Activated gamma-delta T cell treated with anti-CD3 and anti-CD28 coated beads, Interleukin-2, amount 50 U/mL, for 16 hours (primary cell): ENCODE results near the gene SLC16A5.
A peak's percentile ranks its signal among the peaks of the same experiment; 100 is the strongest.
"Not testable (repeated sequence)": the region's sequence is repeated elsewhere in the genome, so short reads cannot be mapped to it uniquely, and the experiment has no call there.

Experiments
- DNase-seq: peaks from one replicate; pipeline ENCODE4 v3.0.0-alpha.2; 2020; ENCODE audit warnings: low read depth

Gene SLC16A5, protein sequence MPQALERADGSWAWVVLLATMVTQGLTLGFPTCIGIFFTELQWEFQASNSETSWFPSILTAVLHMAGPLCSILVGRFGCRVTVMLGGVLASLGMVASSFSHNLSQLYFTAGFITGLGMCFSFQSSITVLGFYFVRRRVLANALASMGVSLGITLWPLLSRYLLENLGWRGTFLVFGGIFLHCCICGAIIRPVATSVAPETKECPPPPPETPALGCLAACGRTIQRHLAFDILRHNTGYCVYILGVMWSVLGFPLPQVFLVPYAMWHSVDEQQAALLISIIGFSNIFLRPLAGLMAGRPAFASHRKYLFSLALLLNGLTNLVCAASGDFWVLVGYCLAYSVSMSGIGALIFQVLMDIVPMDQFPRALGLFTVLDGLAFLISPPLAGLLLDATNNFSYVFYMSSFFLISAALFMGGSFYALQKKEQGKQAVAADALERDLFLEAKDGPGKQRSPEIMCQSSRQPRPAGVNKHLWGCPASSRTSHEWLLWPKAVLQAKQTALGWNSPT

DNA sequence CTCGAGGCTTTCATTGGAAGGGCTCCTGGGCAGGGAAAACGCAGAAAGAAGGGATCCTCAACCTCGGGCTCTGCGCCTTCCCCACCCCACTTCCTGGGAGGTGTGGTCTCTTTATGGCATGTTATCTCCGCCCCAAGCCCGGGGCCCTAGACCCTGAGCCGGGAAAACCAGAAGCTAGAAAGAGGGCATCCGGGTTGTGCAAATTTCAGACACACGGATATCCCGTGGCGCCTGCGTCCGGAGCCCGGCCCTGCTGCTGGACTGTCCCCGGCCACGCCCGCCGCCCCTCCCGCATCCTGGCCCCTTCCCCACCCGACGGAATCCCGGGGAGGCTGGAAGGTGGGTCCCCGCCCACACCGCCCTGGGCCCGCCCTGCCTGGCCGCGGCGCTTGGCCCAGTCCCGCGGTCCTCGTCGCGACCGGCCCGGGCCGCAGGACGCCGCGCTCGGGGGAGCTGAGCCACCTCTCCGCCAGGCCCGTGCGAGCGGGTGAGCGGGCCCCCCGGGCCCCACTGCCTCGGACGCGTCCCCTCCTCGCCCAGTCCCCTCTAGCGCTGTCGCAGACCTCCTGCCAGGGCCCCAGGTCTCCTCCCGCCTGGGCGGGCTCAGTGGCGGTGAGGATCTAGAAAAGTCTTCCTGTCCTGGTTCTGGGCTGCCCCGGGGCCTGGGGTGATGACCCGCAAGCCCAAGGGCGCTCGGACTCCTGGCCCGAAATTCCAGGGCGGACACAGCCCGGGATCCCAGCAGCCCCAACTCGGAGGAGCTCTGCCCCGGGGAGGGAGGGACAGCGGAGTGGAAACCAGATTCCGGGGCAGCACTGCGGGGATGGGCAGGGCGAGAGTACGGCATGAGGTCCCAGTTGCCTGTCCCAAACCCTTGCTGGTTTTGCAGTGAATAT lies at the start of gene SLC16A5:
SLC16A5 (plus strand) TSS at position 397 of the 896 bp plus-strand sequence. CDS start 5,683 bp downstream, outside the sequence.
- DNase-seq: no peak

- no peak for DNase-seq
Observed at GRCh38 chr17:75039238-75039637, 48.5 kb upstream of the SLC16A5 start.

DNA sequence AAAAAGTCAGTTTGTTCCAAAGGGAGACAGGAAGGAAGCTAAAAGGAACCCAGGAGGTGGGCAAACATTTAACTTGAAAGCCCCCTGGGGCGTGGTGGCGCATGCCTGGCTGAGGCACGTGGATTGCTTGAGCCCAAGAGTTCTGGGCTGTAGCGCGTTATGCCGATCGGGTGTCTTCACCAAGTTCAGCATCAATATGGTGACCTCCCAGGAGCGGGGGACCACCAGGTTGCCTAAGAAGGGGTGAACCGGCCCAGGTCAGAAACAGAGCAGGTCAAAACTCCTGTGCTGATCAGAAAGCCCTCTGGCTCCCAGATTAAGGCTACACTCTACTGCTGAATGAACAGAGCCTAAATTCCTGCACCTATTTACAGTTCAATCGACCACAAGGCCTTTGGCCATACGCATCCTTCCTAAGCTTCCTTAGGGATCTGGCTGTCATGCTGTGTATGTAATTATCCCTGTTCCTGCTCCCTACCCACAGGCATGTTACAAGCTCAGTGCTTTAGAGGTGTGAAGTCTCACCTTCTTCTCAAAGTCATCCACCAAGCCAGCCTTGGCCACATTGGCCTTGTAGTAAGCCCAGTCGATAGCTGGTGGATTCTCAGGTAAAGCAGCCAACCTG lies 46.0 kb upstream of the SLC16A5 start:
- no peak for DNase-seq

- DNase-seq: not testable (repeated sequence)
Observed at GRCh38 chr17:75043789-75044188, 44.0 kb upstream of the SLC16A5 start.

DNA sequence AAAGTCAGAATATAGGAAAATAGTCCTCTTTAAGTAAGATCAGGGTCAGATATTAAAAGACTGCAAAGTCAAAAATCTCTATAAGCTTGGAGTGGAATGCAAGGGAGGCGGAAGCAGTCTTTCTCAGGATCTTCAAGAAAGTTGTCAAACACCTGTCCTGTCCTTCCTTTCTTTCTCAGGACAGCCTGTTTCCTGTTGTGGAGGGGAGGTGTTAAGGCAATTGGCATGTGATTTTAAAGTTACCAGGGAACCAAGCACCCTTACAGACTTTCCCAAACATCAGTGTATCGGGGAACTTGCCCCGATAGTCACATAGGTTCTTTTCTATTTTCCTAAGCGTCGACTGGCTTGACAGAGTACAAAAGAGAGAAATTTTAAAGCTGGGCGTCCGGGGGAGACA lies 43.0 kb upstream of the SLC16A5 start:
- no peak for DNase-seq

GRCh38 chr17:75045946-75046406 lies 41.8 kb upstream of the SLC16A5 start:
- not testable (repeated sequence) for DNase-seq

DNA sequence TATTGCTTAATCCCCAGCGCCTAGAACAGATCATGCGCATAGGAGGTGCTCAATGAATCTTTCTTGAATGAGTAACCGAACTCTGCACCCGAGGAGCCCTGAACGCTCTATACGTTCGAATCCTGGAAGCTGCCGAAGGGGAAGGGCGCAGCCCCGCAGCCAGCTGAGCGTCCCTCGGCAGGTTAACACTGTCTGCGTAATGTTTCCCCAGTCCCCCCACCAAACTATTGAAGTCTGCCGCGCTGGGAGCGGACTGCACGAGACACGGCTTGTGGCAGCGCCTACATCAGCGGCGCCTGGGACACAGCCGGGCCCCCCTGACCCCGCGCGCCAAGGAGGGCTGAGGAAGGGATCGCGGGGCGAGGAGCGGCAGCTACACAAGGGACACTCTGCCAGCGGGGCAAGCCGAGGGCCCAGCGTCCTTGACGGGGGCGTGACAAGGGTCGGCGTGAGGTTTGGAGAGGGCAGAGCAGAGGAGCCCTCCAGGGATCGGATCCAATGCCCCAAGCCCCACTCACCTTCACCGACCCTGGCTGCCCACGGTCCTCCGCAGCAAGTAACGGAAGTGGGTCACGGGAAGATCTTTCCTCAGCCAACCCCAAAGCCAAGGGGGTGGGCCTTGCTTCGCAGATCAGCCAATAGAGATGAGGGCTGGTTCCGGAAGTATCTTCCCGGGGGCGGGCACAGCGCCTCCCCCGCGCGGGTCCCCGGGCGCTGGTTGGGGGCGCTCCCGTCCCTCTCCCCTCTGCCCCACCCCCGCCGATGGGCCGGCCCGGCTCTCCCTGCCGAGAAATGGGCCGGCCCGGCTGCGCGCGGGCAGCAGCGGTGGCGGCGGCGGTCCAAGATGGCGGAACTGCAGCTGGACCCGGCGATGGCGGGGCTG lies 41.1 kb upstream of the SLC16A5 start, which contains the start of the genes ATP5PD and KCTD2:
ATP5PD (minus strand) TSS at position 563 of the 883 bp plus-strand sequence. CDS start 4,319 bp downstream, outside the sequence.
KCTD2 (plus strand) TSS at position 819 of the 883 bp plus-strand sequence; CDS start at position 845, 26 bp downstream.
- peak; percentile 94 for DNase-seq

DNA sequence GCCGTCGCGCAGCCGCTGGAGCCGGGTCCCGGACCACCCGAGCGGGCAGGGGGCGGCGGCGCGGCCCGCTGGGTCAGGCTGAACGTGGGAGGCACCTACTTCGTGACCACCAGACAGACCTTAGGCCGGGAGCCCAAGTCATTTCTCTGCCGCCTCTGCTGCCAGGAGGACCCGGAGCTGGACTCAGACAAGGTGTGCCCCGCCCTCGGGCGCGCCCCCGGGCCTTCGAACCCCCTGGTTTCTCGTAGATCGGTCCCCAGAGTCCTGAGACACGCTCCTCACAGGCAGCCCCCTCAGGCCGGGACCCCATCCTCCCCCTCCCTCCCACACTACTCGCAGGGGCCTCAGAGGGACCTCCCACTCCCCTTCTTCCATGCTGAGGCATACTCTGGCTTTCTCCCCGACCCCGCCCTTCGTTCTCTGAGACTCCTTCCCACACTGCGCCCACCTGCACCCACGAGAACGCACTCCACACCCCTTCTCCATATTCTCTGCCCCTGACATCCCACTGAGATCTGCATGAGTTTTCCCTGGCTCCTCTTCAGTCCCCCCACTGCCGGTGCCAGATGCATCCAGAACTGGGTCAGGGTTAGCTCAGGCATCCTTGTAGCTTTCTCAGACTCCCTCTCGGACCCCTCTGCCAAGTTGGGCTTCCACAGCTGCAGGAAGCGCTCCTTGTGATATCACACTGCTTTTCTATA lies 40.2 kb upstream of the SLC16A5 start:
- peak; percentile 24 for DNase-seq

- no peak for DNase-seq
Observed at GRCh38 chr17:75048249-75048878, 39.4 kb upstream of the SLC16A5 start.

- no peak for DNase-seq
Observed at GRCh38 chr17:75049057-75049456, 38.7 kb upstream of the SLC16A5 start.

GRCh38 chr17:75049706-75050105 lies 38.0 kb upstream of the SLC16A5 start:
- no peak for DNase-seq

DNA sequence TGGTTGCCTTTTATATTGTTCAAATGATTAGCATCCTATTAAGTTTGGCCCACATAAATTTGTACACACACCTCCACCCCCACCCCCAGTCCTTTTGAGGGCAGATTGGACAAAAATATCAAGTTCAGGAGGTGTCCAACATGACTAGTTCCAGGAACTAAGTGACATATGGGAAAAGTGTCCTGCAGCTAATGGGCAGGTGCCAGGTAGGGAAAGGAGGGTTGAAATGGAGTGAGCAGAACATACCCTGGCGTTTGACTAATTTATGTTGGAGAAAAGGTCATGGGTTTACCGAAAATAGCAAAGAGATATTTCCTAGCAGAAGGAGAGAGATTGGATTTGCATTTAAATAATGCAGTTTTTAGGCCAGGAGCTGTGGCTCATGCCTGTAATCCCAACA lies 35.8 kb upstream of the SLC16A5 start:
- no peak for DNase-seq

- no peak for DNase-seq
Observed at GRCh38 chr17:75059369-75060345, 28.1 kb upstream of the SLC16A5 start.

DNA sequence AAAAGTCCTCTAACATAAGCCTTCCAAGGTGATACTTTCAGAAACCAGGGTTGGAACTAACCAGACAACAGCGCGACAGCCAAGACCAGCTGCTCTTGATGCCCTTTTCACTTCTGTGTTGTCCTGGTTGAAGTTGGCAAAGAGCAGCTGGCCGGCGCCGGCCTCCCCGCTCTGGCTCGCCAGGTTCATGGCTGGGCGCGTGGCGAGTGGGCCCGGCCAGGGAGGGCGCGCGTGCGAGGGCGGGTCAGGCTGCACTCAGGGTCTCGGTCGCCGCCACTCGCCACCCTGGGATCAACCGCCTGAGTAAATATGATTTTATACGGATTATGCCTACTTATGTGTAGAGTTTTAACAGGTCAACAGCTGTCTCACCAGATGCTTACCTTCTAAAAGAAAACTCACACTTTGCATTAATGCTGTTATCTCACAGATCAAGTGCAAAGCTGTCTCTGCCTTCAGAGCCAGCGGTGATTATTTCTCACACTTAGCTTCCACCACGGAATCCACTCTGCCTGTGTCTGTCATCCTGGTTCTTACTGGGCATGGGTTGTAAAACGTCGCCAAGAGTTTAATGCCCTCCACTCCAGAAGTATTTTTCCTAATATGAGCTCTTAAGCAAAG lies 27.2 kb upstream of the SLC16A5 start:
- DNase-seq: no peak

- DNase-seq: no peak
Observed at GRCh38 chr17:75061055-75061438, 26.7 kb upstream of the SLC16A5 start.

- no peak for DNase-seq
Observed at GRCh38 chr17:75061618-75062017, 26.1 kb upstream of the SLC16A5 start.

DNA sequence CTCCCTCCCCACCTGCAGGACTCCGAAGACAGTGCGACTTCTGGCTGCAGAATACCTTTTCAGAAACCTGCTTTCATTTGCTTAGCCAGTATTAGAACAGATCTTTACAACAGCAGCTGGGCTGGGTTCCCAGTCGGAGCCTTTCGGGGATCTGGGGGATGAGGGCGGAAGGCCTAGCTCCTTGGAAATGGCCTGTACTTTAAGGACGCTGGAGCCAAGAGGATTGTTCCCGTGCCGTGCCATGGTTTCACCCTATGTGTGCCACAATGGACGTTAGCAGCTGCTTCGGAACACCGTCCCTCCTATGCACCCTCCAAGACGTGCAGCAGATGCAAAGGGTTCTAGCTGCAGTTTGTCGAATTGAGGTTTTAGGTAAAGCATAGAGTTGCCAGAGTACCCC lies 24.6 kb upstream of the SLC16A5 start:
- no peak for DNase-seq

- no peak for DNase-seq
Observed at GRCh38 chr17:75063626-75064025, 24.1 kb upstream of the SLC16A5 start.
